ENCODE measurements around the gene NUDT8.
"Not testable (repeated sequence)": the region's sequence is repeated elsewhere in the genome, so short reads cannot be mapped to it uniquely, and the experiment has no call there.

GRCh38 chr11:67588899-67589415 is 40.8 kb downstream of the NUDT8 start:
- TF ChIP-seq CTCF, EP300 (IDR thresholded peaks at IDR 0.05): not testable (repeated sequence)
